Coronary artery (tissue), 2 donors: ENCODE data around the gene SYT4.
"Not testable (repeated sequence)": the region's sequence is repeated elsewhere in the genome, so short reads cannot be mapped to it uniquely, and the experiment has no call there.

Experiments
- DNase-seq: peaks from one replicate; pipeline ENCODE4 v3.0.0-alpha.2; 2017; ENCODE audit warnings: low spot score
- H3K27ac ChIP-seq, 2 donors: fragments of 200-600 bp; sonication (generic); one replicate each; pipeline ENCODE4 v1.5.1; 2016 to 2019
- H3K4me3 ChIP-seq: fragments of 200-600 bp; sonication (generic); 2 replicates; pipeline ENCODE4 v1.5.1; 2016; ENCODE audit warnings: mild to moderate bottlenecking, moderate library complexity
- TF ChIP-seq, protein P1 (sequence below): fragments of 200-600 bp; sonication (generic); IDR thresholded peaks from one replicate; pipeline ENCODE4 v1.5.1; 2019; ENCODE audit warnings: antibody characterized with exemption

Gene SYT4, protein sequence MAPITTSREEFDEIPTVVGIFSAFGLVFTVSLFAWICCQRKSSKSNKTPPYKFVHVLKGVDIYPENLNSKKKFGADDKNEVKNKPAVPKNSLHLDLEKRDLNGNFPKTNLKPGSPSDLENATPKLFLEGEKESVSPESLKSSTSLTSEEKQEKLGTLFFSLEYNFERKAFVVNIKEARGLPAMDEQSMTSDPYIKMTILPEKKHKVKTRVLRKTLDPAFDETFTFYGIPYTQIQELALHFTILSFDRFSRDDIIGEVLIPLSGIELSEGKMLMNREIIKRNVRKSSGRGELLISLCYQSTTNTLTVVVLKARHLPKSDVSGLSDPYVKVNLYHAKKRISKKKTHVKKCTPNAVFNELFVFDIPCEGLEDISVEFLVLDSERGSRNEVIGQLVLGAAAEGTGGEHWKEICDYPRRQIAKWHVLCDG

DNA sequence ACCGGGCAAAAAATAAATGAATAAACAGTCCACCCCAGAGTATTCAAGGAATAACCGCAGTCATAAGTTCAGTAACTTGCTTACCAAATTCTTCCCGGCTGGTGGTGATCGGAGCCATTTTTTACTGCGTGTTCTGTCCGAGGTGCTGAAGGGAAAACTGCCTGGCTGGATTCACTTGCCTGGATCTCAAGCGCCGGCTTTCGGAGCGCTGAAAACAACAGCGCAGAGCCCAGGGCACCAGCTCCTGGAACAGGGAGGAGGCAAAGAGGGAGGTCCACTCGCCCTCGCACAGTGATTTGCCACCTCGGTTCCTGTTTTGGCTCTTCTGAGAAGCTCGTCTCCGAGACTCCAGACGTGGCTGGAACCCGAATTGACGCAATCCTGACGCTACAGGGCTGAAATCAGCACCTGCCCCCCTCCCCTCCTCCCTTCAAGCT, at the start of gene SYT4:
SYT4 (minus strand) TSS at position 327 of the 437 bp plus-strand sequence; CDS start at position 118, 209 bp downstream.
- no peak for DNase-seq
- H3K4me3 ChIP-seq: no peak within 1 kb of the TSS
- H3K27ac ChIP-seq: no peak within 1 kb of the TSS
- TF ChIP-seq, protein P1, sequence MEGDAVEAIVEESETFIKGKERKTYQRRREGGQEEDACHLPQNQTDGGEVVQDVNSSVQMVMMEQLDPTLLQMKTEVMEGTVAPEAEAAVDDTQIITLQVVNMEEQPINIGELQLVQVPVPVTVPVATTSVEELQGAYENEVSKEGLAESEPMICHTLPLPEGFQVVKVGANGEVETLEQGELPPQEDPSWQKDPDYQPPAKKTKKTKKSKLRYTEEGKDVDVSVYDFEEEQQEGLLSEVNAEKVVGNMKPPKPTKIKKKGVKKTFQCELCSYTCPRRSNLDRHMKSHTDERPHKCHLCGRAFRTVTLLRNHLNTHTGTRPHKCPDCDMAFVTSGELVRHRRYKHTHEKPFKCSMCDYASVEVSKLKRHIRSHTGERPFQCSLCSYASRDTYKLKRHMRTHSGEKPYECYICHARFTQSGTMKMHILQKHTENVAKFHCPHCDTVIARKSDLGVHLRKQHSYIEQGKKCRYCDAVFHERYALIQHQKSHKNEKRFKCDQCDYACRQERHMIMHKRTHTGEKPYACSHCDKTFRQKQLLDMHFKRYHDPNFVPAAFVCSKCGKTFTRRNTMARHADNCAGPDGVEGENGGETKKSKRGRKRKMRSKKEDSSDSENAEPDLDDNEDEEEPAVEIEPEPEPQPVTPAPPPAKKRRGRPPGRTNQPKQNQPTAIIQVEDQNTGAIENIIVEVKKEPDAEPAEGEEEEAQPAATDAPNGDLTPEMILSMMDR: no peak

DNA sequence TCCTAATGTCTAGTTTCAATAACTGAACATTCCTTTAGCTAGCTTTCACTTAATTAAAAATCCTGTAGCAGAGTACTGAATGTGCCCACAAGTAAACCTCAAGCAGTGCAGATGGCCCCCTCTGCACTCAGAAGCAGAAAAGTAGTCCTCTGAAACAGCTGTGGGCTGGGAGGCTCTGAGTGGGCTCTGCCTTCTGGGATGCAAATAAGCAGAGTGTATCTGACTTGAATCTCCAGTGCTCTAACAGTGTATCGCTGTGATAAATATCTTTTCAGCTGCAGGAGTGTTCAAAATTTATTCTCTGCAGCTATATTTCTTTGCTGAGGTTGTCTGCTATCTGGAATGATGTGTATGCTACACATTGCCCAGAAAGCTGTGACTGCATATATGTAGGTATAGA, 44.8 kb upstream of the SYT4 start:
- TF ChIP-seq, protein P1: no peak
- DNase-seq: no peak
- no peak overlapping the region for H3K27ac ChIP-seq
- no peak overlapping the region for H3K4me3 ChIP-seq

DNA sequence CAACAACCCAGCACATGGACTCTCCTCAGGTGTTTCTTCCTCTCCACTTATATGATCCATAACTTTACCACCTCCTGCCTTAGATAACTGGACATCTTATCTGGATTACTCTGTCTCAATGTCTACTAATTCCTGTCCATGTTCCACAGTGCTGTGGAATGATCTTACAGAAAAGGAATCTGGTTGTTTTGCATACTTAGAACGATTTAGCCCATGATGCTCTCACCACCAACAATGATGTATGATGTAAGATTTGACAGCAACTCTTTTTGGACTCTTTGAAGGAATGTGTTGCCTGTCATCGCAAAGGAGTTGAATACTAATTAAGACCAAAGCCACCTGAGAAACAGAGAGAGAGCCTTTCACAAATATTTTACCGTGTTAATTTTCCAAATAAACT, 37.7 kb upstream of the SYT4 start:
- DNase-seq: no peak
- Histone ChIP-seq H3K27ac (no peak overlapping the region), H3K4me3 (no peak overlapping the region)
- TF ChIP-seq, protein P1: no peak

DNA sequence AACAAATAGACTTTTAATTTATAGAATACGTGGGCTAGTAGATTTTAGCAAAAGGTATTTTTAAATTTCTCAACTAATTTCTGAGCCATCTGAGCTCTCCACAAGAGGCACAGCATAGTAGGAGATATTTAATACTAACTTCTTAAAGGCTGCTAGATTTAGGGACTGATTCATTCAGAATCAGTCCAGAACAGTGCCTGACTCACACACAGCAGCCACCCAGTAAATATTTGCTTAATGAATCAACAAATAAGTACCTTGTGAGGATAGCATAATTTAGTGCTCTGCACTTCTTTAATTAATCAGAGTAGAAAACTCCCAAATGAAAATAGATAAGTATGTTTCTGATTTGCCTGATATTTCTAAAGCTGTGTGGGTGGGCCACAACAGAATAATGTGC, 35.6 kb upstream of the SYT4 start:
- H3K27ac ChIP-seq: no peak overlapping the region
- no peak for DNase-seq
- no peak overlapping the region for H3K4me3 ChIP-seq
- TF ChIP-seq, protein P1: no peak

DNA sequence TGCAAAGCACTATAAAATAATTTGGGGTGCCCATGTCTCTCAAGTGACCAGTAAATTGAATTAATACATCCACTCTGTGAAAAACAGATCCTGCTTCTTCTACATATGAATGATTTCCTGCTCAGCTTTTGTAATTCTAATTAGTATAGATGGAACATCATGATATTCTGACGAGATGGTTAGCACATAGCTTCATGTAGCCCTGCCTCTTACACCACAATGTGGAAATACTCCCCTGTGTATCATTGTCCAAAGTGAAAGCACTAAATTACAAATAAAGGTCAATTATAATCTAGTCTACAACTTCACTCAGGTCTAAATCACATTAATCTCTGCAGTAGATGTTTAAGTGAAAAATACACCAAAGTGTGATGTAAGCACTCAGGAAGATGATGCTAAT, 32.9 kb upstream of the SYT4 start:
- Histone ChIP-seq H3K27ac (no peak overlapping the region), H3K4me3 (no peak overlapping the region)
- DNase-seq: no peak
- TF ChIP-seq, protein P1: no peak

DNA sequence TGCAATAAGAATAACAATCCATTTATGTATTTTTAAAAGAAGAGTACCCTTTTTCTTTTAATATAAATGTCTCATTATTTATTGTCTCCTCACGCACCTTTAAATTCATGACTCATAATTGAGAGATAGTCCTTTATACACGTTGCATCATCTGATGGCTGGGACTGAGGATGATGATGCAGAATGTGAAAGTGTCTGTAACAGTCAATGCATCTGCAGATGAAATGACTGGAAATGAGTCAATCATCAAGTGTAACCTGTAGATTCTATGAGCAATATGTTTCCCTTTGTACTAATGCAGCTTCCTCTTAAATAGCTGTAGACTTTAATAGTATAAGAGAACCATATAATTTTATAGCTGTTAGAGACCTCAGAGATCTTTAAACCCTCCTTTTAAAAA, 26.1 kb upstream of the SYT4 start:
- Histone ChIP-seq H3K27ac (no peak overlapping the region), H3K4me3 (no peak overlapping the region)
- DNase-seq: no peak
- TF ChIP-seq, protein P1: no peak

DNA sequence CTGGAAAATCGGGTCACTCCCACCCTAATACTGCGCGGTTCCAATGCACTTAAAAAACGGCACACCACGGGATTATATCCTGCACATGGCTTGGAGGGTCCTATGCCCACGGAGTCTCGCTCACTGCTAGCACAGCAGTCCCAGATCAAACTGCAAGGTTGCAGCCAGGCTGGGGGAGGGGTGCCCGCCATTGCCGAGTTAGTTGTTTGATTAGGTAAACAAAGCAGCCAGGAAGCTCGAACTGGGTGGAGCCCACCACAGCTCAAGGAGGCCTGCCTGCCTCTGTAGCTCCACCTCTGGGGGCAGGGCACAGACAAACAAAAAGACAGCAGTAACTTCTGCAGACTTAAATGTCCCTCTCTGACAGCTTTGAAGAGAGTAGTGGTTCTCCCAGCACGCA, 8.9 kb upstream of the SYT4 start:
- H3K4me3 ChIP-seq, DNase-seq, H3K27ac ChIP-seq: not testable (repeated sequence)
